CMK (cell line): ENCODE results near the gene SRGAP3.

Source experiments
- DNase-seq: peaks from one replicate; pipeline ENCODE4 v3.0.0-alpha.2; 2010; ENCODE audit warnings: low read depth

The SRGAP3 gene

GRCh38 chr3:9080163-9080562, 169.3 kb downstream of the SRGAP3 start:
- DNase-seq = no peak

DNA sequence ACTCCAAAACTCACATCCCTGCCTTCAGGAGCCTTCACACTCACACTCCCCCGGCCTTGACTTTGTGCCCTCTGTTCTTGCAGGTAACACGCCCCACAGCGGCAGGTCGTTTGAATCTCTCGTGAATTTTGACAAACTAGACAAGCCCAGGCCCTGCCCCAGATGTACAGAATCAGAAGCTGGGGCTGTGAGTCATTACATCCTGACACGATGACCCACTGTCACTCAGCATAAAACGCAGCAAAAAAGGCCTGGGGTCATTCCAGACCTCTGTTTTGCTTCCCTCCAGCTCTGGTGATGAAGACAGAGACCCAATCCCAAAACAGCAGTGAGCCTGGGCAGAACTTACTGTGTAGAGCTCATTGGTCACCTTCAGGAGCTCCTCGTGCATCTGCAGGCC, 169.8 kb downstream of the SRGAP3 start:
- no peak for DNase-seq

DNA sequence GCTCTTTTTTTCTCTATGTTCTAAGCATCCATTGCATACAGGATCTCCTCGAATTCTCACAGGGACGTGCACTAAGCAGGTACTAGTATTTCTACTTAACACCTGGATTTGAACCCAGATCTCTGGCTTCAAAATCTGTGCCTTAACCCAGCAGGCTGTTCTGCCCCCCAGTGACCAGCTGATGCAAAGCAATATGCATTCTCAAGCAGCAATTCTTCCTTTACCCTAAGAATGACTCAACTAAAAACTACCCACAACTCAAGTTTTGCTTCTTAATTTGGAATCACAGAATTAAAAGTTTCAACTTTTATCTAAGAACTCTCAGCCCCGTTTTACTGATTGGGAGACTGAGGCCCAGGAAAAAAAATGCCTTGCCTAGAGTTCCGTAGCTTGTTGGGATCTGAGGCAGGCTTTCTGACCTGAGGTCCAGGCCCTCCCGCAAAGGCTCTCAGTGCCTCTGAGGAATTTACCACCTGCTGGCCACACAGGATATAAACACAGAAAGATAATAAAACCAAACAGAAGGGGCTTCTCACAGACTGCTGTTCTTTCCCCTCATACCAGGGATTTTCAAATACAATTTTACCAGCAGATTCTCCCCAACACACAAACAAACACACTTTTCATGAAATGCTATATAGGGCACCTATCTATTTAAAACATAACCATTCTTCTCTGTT, 170.7 kb downstream of the SRGAP3 start:
- DNase-seq = no peak

DNA sequence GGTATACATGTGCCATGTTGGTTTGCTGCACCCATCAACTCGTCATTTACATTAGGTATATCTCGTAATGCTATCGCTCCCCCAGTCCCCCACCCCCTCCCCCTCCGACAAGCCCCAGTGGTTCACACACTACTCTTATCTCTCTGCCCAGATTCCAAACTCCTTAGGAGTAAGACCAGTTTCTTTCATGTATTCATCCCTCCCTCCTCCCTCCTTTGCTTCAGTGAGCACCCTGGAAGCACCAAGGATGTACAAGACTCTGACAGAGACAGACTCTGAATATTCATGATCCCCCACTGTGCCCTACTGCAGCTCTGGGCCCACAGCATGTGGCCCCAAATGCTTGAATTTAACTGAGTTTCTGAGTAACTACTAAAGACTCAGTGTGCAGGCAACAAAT, 172.4 kb downstream of the SRGAP3 start:
- DNase-seq = no peak

DNA sequence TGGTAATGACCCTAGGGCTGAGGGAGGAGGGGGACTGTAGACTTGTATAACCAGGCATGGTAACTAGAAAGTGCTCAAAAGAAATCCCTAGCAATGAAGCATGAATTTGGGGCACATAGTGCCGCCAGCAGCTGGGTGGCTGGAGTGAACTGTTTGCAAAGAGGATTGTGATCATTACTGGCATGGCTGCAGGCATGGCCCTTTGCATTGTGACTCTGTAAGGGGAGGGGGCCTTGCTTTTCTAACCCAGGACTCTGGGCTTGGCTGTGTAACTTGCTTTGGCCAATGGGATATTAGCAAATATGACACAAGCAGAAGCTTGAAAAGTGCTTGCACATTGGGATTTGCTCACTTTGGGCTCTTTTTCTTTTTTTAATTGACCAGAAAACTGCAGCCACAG, 173.7 kb downstream of the SRGAP3 start:
- no peak for DNase-seq

GRCh38 chr3:9074079-9074478, 175.4 kb downstream of the SRGAP3 start:
- no peak for DNase-seq

DNA sequence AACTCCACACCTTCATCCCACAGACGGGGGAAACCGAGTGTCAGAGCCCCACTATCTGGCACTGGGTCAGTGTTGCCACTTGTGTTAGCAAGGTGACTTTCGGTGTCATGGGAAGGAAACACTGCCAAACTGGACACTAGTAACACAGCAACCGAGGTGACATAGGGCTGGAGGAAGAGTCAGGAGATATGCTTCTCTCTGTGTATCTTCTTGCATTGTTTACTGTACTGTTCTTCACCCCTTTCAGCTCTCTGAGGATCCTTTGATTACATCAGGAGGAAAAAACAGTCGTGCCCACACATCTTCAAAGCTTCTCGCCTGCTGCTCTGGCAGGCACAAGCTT, 176.8 kb downstream of the SRGAP3 start:
- no peak for DNase-seq

DNA sequence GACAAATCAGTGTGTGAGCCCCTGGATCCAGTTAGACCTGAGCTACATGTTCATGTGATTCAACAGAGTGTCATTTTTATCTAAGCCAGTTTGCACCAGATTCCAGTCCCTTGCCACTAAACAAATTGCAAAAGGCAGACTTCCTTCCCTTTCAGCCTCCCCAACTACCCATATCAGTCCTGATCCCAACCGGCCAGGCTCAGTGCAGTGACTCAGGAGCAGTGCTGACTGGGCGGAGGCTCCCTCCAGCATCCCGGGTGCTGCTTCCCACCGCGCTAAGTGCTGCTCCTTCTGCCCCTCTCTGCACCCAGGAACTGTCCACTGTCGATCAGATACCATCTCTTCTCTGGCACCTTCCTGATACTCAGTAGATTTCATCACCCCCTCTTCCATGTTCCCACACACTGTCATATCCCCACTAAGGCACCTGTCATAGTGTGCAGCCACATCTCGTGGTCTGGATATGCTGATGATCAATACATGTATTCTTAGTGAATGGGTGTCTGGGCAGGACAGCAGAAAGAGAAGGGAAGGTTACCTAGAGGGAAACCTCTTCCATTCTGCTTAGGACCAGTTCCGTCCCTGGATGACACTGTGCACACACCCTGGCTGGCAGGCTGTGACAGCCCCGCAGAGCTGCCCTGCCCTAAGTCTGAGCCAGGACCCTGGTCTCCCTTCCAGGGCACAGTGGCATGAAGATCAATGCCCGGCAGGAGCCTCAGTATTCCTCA, 177.3 kb downstream of the SRGAP3 start:
- no peak for DNase-seq

DNA sequence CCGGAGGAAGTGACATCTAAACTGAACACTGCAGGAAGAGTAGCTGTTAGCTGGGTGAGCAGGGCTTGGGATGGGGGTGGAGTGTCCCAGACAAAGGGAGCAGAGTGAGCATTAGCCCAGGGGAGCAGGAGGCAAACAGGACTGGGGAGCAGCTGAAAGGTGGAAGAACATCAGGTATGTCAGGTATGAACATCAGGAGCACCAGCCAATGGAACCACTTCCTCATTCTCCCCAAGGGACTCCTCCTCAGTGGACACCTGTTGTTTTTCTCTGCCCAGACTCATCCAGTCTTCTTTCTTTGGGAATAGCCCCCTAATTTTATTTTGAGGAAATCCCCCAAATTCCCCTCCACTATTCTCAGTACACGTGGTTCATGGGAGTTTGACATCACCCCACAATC, 178.5 kb downstream of the SRGAP3 start:
- no peak for DNase-seq

GRCh38 chr3:9069971-9070370, 179.5 kb downstream of the SRGAP3 start:
- no peak for DNase-seq

DNA sequence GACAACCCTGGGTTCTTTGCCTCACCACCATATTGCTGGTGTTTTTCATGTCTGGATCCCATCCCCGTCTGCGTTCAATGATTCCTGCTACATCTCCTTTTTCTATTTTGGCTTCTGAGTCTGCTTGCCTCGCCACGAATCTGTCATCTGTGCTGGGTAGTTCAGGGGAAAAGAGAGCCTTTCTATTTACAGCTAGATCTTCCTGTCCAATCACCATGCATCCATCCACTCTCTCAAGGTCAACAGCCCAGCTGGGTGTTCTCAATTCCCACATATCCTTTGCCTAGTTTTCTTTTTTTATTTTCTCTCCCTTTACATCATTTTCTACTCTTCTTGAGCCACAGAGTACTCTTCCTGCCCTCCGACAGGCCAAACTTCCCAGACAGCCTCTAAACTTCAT, 181.4 kb downstream of the SRGAP3 start:
- DNase-seq = no peak

DNA sequence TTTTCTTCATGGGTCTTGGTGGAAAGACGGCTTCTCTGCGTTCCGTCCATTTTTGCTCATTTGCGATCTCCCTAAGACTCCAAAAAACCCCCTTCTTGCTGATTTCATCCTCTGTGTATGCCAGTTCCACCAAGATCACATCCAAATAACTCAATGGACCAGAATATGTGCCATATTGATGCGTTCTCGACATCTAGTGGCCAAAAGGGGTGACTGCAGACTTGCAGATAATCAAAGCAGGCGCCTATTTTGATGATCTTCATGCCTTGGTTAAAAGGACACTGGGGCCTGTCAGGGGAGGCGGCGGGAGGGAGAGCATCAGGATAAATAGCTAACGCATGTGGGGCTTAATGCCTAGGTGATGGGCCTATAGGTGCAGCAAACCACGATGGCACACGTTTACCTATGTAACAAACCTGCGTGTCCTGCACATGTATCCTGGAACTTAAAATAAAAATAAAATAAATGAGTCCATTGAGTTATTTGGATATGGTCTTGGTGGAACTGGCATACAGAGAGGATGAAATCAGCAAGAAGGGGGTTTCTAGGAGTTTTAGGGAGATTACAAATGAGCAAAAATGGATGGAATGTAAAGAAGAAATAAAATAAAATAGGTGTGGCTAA, 182.0 kb downstream of the SRGAP3 start:
- peak; percentile 20 for DNase-seq

- no peak for DNase-seq
These were observed 182.7 kb downstream of the SRGAP3 start for GRCh38 chr3:9066775-9067174.

DNA sequence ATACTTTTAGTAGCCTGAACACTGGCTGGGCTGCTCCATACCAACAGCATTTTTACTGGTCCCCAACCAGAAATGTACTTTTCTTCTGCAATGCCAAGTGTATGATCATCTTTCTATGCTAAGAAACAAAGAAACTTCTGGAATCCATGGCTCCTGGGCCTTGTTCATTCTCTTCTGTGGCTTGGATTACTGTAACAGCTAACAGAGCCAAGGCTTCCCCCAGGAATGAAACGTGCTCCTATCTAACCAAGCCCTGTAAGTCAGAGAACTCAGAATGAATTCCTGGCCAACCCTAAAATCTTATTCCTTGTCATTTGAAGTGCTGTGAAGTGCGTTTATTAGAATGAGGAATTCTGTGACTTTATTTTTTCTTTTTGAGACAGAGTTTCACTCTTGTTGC, 183.3 kb downstream of the SRGAP3 start:
- DNase-seq = no peak

GRCh38 chr3:9064850-9065249, 184.6 kb downstream of the SRGAP3 start:
- no peak for DNase-seq

GRCh38 chr3:9064251-9064650, 185.2 kb downstream of the SRGAP3 start:
- DNase-seq = no peak

DNA sequence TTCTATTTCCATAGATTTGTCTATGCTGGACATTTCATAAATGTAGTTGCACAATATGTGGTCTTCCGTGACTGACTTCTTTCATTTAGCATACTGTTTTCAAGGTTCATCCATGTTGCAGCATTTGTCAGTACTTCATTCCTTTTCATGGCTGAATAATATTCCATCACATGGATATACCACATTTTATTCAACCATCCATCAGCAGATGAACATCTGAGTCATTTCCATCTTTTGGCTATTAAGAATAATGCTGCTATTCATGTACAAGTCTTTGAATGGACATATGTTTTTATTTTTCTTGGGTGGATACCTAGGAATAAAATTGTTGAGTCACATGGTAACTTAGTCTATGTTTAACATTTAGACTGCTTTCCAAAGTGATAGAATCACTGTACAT, 186.9 kb downstream of the SRGAP3 start:
- no peak for DNase-seq

DNA sequence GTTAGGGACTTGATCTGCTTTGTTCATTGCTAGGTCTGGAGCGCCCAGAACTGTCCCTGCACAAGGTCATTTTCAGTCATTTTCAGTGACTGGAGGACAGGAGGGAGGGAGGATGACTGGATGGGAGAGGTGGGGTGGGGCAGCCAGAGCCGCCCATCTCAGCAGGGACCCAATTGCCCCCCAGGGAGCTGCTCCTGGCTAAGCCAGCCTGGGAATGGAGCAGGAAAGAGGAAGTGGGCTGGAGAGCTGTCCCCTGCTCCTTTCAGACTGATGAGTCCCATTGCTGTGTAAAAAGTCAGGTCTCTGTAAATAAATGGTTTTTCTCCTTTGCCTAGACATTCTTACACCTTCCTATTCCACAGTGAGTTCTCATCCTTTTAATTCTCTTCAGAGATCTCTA, 187.8 kb downstream of the SRGAP3 start:
- no peak for DNase-seq

DNA sequence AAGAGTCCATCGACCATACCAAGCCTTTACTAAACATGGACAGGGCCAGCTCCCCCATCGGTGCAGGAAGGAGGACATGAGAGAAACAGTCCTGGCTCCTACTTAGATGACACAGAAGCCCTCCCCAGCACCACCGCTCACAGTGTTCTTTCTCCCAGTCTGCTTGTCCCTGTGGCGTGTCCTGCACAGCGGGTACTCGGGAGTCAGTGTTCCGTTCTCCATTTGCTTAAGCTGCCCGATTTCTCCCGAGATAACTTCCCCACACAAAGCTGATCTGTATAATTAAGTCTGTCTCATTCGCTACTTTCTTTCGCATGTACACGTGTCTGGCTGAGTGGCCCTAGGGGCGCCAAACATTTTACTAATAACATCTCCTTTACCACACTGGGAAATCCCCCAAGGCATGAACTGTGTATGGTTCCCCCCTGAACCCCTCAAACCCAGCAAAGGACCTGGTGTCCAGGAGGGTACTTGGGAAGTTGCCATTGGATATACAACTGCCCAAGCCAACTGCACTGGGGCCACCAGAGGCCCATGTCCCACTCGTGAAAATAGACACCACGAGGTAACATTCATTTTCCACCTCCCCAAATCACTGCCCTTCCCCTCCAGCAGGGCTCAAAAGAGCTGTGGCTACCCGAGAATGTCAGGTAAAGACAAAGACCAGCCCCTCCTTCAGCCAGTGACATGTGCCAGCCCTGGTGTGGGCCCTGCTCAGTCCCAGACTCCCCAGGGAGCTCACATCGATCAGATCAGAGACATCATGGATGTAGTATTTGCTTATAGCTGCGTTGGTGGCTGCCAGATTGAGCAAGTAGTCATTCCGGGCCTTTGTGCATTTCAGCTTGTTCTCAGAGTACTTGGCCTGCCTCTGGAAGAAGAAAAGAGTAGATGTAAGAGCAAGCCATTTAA, 189.7 kb downstream of the SRGAP3 start:
- no peak for DNase-seq

GRCh38 chr3:9056581-9056980, 192.9 kb downstream of the SRGAP3 start:
- DNase-seq = no peak

DNA sequence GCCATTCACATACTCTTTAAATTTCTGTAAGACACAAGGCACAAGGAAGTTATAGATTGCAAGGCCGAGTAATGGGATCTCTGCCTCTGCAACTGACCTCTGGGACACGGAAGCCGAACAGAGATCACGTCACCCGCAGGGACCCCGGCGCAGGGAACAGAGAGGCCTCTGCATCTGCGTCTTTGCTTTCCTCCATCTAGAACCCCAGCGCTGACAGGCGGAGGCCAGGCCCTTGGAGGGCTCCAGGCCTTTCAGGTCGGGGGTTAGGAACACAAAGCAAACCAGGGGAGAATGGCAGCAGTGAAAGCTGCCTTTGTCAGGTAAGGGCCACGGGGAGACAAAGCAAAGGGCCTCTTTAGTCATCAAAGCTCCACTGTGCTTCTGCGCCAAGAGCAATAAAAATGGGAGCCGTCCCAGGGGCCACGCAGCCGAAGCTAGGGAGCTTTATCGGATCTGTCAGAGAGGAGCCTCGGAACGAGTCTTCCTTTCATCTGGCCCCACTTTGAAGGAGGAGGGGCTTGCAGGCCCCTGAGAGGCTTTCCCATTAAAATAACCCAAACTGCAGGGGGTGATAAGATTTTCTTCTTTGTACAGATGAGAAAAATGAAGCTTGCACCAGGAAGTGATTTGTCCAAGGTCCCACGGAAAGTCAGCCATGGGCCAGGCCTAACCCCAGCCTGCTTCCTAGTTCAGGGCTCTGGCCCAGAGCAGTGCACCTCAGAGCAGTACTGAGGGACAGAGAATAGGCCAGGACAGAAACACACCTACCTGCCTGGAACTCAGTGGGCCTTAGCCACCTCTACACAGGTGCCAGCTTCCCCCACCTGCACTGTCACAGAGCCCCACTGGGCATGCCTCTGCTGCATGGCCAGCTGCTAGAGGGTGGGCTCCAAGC, 201.7 kb downstream of the SRGAP3 start:
- DNase-seq = no peak

- DNase-seq = no peak
These were observed 204.1 kb downstream of the SRGAP3 start for GRCh38 chr3:9045371-9045770.
